Measurements from ENCODE around the gene KIF5C. TPM values are rescaled to one million over a fixed set of nuclear protein-coding genes. Genes with fewer than 3 reads are reported as not detected.

The KIF5C gene
- total RNA-seq, 4 donors from 2014 or later = 0.77 to 11.0 (median 1.9) TPM

DNA sequence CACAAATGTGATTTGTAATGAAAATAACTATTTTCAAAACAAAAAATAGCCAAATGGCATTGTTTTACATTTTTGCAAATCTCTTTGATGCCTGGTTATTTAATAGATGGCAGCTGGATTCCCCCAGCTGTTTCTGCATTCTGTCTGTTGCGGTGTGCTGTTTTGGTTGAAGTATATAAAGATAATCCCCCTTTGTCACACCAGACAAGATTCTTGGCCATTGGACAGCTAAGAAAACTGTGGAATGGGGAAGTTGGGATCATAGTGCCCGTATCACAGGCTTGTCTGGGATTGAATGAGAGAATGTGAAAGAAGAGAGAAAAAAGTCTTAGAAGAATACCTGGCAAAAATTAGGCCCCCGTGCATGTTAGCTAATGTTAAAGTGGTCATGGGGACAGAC, 144.0 kb downstream of the KIF5C start:
- H3K9me3 ChIP-seq = no peaks in the 10 kb centered on the region
- H3K27me3 ChIP-seq = no peaks in the 10 kb centered on the region
- no peaks in the 10 kb centered on the region for H3K36me3 ChIP-seq
- intact Hi-C loops (cut with DNase I; ENCODE audit: low total_unique reads) = no loop called here
- no peak for DNase-seq
- H3K27ac ChIP-seq = no peak overlapping the region
- H3K4me1 ChIP-seq = no peaks in the 10 kb centered on the region
- TF ChIP-seq, protein P1, sequence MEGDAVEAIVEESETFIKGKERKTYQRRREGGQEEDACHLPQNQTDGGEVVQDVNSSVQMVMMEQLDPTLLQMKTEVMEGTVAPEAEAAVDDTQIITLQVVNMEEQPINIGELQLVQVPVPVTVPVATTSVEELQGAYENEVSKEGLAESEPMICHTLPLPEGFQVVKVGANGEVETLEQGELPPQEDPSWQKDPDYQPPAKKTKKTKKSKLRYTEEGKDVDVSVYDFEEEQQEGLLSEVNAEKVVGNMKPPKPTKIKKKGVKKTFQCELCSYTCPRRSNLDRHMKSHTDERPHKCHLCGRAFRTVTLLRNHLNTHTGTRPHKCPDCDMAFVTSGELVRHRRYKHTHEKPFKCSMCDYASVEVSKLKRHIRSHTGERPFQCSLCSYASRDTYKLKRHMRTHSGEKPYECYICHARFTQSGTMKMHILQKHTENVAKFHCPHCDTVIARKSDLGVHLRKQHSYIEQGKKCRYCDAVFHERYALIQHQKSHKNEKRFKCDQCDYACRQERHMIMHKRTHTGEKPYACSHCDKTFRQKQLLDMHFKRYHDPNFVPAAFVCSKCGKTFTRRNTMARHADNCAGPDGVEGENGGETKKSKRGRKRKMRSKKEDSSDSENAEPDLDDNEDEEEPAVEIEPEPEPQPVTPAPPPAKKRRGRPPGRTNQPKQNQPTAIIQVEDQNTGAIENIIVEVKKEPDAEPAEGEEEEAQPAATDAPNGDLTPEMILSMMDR (IDR thresholded peaks at IDR 0.05) = no peak
- no peak for TF ChIP-seq POLR2A (IDR thresholded peaks at IDR 0.05)
- H3K4me3 ChIP-seq = no peak overlapping the region

DNA sequence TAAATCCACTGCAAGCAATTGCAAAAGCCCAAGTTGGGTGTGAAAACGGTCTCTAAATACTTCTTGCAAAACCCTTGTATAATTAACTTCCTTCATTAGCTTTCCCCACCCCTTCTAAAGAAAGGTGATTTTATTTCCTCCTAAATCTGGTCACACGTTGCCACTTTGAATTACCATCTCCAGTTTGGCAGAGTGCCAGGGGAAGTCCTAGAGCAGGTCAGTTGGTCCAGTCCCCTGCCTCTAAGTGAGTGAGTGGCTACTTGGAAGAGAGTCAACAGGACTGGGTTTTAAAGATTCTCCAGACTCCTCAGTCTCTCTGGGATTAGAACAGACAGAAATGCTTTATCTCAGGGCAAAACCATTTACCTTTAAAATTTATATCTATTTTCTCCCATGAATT, 144.7 kb downstream of the KIF5C start:
- no peaks in the 10 kb centered on the region for H3K9me3 ChIP-seq
- H3K27ac ChIP-seq = no peak overlapping the region
- H3K4me3 ChIP-seq = no peak overlapping the region
- no peaks in the 10 kb centered on the region for H3K27me3 ChIP-seq
- no peak for TF ChIP-seq POLR2A (IDR thresholded peaks at IDR 0.05)
- TF ChIP-seq, protein P1 (IDR thresholded peaks at IDR 0.05) = no peak
- no peak for DNase-seq
- H3K36me3 ChIP-seq = no peaks in the 10 kb centered on the region
- no peaks in the 10 kb centered on the region for H3K4me1 ChIP-seq
- intact Hi-C loops (cut with DNase I; ENCODE audit: low total_unique reads) = no loop called here

DNA sequence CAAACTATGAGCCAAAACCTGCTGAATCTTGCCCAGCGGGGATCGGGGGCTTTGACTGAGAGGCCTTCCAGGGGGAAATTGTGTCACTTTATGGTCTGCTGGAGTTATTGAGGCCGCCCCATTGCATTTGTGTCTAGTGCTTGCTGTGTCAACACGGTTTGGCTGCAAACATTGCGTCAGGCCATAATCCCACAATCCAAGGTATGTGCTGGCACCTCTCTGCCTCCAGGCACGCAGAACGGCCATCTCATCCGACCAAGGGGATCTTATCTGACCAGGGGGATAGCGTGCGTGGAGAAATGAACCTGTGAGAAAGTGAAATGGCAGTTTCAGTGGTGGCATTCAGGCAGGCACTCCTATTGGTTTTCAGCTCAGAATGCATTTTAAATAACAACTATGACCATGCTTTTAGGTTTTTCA, 145.4 kb downstream of the KIF5C start:
- intact Hi-C loops (cut with DNase I; ENCODE audit: low total_unique reads) = no loop called here

DNA sequence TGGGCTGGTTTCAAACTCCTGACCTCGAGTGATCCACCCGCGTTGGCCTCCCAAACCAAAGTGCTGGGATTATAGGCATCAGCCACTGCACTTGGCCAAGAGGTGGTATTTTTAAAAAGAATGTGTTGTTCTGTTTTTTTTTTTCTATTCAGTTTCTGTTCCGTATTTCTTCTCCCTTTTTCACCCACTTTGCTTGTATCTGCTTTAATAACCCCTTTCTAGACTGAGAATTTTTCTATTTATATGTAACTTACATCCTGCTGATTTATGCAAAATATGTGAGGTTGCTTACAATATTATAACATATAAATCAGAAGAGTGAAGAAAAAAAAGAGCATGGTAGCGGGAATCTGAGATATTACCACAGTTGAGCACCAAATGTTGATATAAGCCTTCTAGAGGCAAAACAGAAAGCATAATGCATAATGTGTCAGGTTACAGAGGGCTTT, 146.3 kb downstream of the KIF5C start:
- intact Hi-C loops (cut with DNase I; ENCODE audit: low total_unique reads) = no loop called here
- Histone ChIP-seq H3K9me3 (no peaks in the 10 kb centered on the region), H3K4me3 (no peak overlapping the region), H3K4me1 (no peaks in the 10 kb centered on the region), H3K36me3 (no peaks in the 10 kb centered on the region), H3K27me3 (no peaks in the 10 kb centered on the region), H3K27ac (no peak overlapping the region)
- DNase-seq = no peak
- TF ChIP-seq, protein P1 (IDR thresholded peaks at IDR 0.05) = no peak
- no peak for TF ChIP-seq POLR2A (IDR thresholded peaks at IDR 0.05)

More for the DNA sequence above, 145.4 kb downstream of the KIF5C start:
- Histone ChIP-seq H3K27me3 (no peaks in the 10 kb centered on the region), H3K27ac (no peak overlapping the region), H3K36me3 (no peaks in the 10 kb centered on the region), H3K4me1 (no peaks in the 10 kb centered on the region), H3K4me3 (no peak overlapping the region), H3K9me3 (no peaks in the 10 kb centered on the region)
- no peak for TF ChIP-seq POLR2A (IDR thresholded peaks at IDR 0.05)
- TF ChIP-seq, protein P1 (IDR thresholded peaks at IDR 0.05) = no peak
- DNase-seq = no peak

DNA sequence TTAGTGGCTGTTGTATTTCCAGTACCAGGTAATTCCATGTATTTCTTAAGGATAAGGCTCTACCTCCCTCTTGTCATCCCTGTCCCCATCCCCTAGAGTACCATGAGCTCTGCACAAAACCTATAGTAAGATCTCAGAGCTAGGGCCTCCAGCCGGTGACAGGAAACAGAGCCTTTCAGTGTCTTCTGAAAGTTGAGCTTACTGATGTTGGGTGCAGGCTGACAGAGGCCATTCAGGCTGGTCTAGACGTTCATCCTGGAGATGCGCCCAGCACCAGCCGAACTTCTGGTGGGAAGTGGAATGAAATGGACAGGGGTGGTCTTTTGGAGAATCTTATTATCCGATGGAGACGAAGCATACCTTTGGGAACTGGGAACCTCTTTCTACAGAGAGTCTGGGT, 146.7 kb downstream of the KIF5C start:
- TF ChIP-seq, protein P1 (IDR thresholded peaks at IDR 0.05) = no peak
- no peak for TF ChIP-seq POLR2A (IDR thresholded peaks at IDR 0.05)
- H3K4me1 ChIP-seq = no peaks in the 10 kb centered on the region
- H3K27ac ChIP-seq = no peak overlapping the region
- H3K9me3 ChIP-seq = no peaks in the 10 kb centered on the region
- H3K4me3 ChIP-seq = no peak overlapping the region
- DNase-seq = no peak
- no peaks in the 10 kb centered on the region for H3K36me3 ChIP-seq
- no peaks in the 10 kb centered on the region for H3K27me3 ChIP-seq
- intact Hi-C loops (cut with DNase I; ENCODE audit: low total_unique reads) = no loop called here
